Neuronal stem cell (in vitro differentiated cells): ENCODE measurements around the gene SLC6A13.

Experiments used
- DNase-seq: peaks from one replicate; pipeline ENCODE4 v3.0.0-alpha.2; 2013; ENCODE audit warnings: low spot score
- H2AFZ ChIP-seq: one replicate; pipeline ENCODE4 v1.6.1; 2013; ENCODE audit warnings: mild to moderate bottlenecking, low read length, inconsistent platforms
- H2AK5ac ChIP-seq: 2 replicates; pipeline ENCODE4 v1.6.1; 2013; ENCODE audit warnings: low read depth, mild to moderate bottlenecking, inconsistent platforms, low read length, moderate library complexity, mixed read lengths
- H2BK120ac ChIP-seq: 2 replicates; pipeline ENCODE4 v1.6.1; 2013; ENCODE audit warnings: low read depth, mild to moderate bottlenecking, inconsistent platforms, low read length, moderate library complexity, mixed read lengths
- H2BK12ac ChIP-seq: one replicate; pipeline ENCODE4 v1.6.1; 2013; ENCODE audit warnings: low read length, inconsistent platforms
- H2BK15ac ChIP-seq: 2 replicates; pipeline ENCODE4 v1.6.1; 2013; ENCODE audit warnings: mild to moderate bottlenecking, low read length, inconsistent platforms, mixed read lengths
- H2BK5ac ChIP-seq: one replicate; pipeline ENCODE4 v1.6.1; 2013; ENCODE audit warnings: inconsistent platforms, mild to moderate bottlenecking, low read length, moderate library complexity
- H3K14ac ChIP-seq: one replicate; pipeline ENCODE4 v1.6.1; 2013; ENCODE audit warnings: low read length, inconsistent platforms
- H3K18ac ChIP-seq: 2 replicates; pipeline ENCODE4 v1.6.1; 2013; ENCODE audit warnings: low read length, inconsistent platforms
- H3K23ac ChIP-seq: 2 replicates; pipeline ENCODE4 v1.6.1; 2013; ENCODE audit warnings: low read depth, mild to moderate bottlenecking, mixed read lengths, low read length, inconsistent platforms; ENCODE audit not compliant: poor library complexity
- H3K27ac ChIP-seq: replicated peaks from 3 replicates; pipeline ENCODE4 v1.5.1; 2013; ENCODE audit warnings: low read length, inconsistent platforms
- H3K27me3 ChIP-seq, 3 experiments: 2 replicates each; pipeline ENCODE4 v1.6.1; 2013; ENCODE audit warnings: low read length in 3 of 3, mild to moderate bottlenecking in 2 of 3, inconsistent platforms in 1 of 3, low read depth in 1 of 3, mixed read lengths in 1 of 3, moderate library complexity in 1 of 3; ENCODE audit not compliant: control insufficient read depth in 3 of 3, insufficient read depth in 3 of 3
- H3K36me3 ChIP-seq, 2 donors: replicated peaks in 1 of 2; 2 replicates each; pipeline ENCODE4 v1.6.1; 2013; ENCODE audit warnings: low read length in 2 of 2; ENCODE audit not compliant: control insufficient read depth in 2 of 2, insufficient read depth in 2 of 2
- H3K4ac ChIP-seq: 2 replicates; pipeline ENCODE4 v1.6.1; 2013; ENCODE audit warnings: inconsistent platforms, mild to moderate bottlenecking, low read length, moderate library complexity
- H3K4me1 ChIP-seq, 2 donors: 1 replicate in 1 of 2; 2 replicates in 1 of 2; pipeline ENCODE4 v1.6.1; 2013; ENCODE audit warnings: low read length in 2 of 2, low read depth in 1 of 2; ENCODE audit not compliant: control insufficient read depth in 2 of 2, insufficient read depth in 1 of 2
- H3K4me2 ChIP-seq: one replicate; pipeline ENCODE4 v1.6.1; 2013; ENCODE audit warnings: mild to moderate bottlenecking, low read length, inconsistent platforms; ENCODE audit not compliant: insufficient read depth, poor library complexity, severe bottlenecking
- H3K4me3 ChIP-seq, 2 donors: 2 replicates each; pipeline ENCODE4 v1.5.1; 2013; ENCODE audit warnings: low read length in 2 of 2, mild to moderate bottlenecking in 2 of 2, inconsistent platforms in 1 of 2, moderate library complexity in 1 of 2
- H3K79me1 ChIP-seq: one replicate; pipeline ENCODE4 v1.6.1; 2013; ENCODE audit warnings: low read depth, mild to moderate bottlenecking, inconsistent platforms, low read length, moderate library complexity
- H3K9ac ChIP-seq: one replicate; pipeline ENCODE4 v1.6.1; 2013; ENCODE audit warnings: mild to moderate bottlenecking, low read depth, low read length, inconsistent platforms; ENCODE audit not compliant: poor library complexity
- H3K9me3 ChIP-seq, 2 donors: replicated peaks in 1 of 2; 2 replicates each; pipeline versions ENCODE3 to v1.6.1; 2013; ENCODE audit warnings: low read length in 2 of 2, mild to moderate bottlenecking in 2 of 2, inconsistent platforms in 1 of 2, low read depth in 1 of 2, mixed read lengths in 1 of 2, moderate library complexity in 1 of 2; ENCODE audit not compliant: control insufficient read depth in 2 of 2, insufficient read depth in 1 of 2
- H4K8ac ChIP-seq: one replicate; pipeline ENCODE4 v1.6.1; 2013; ENCODE audit warnings: low read depth, mild to moderate bottlenecking, inconsistent platforms, low read length, moderate library complexity
- H4K91ac ChIP-seq: one replicate; pipeline ENCODE4 v1.6.1; 2013; ENCODE audit warnings: low read length, low read depth, mild to moderate bottlenecking, inconsistent platforms; ENCODE audit not compliant: poor library complexity
- WGBS, 2 donors: extraction: QIAGEN DNeasy Blood & Tissue Kit; methylation state at CpG; one replicate each; pipeline ENCODE4 v1.1.7; 2013; ENCODE audit warnings: missing lambda C conversion rate in 2 of 2, mixed read lengths in 1 of 2; ENCODE audit not compliant: insufficient read length in 2 of 2, insufficient replicate concordance in 1 of 2; ENCODE audit errors: extremely low coverage in 2 of 2; 5-methylcytosine and 5-hydroxymethylcytosine counted together

SLC6A13 gene

DNA sequence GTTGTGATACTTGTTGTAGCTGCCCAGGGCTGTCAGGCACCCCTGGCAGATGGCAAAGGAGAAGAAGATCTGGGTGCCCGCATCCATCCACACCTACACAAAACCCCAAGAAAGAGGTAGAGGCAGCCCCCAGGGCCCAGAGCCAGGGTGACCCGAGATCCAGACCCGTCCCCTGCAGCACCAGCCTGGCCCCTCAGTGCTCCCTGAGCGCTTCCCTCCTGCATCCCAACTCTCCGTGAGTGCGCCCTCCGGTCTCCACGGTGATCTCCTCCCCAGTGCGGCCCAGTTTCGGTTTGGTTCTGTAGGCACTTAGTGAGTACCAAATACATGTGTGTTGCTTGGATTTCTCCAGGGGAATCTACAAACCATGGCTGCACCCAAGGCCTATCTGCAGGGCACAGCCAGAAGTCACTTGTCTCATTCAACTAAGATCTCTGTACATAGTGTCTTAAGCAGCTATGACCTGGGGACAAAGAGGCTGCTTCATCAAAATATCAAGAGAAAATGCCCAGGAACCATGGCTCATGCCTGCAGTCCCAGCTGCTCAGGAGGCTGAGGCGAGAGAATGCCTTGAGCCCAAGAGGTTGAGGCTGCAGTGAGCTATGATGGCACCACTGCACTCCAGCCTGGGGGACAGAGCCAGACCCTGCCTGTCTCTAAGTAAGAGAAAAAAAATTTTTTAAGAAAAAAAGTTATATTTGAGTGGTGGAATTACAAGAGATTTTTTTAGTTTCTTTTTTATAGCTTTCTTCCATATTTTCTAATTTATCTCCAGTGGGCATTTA, 64.5 kb downstream of the SLC6A13 start:
- H3K4me3 ChIP-seq: no peak overlapping the region
- WGBS, 2 donors: no CpG with 5 or more reads among the region's 11 CpGs

GRCh38 chr12:197347-197746, 65.3 kb downstream of the SLC6A13 start:
- peaks cover 0 to 2% of the 10 kb centered on the region in 2 donors for H3K9me3 ChIP-seq
- H3K36me3 ChIP-seq: no peaks in the 10 kb centered on the region
- no peak overlapping the region for H2AK5ac ChIP-seq
- H3K9ac ChIP-seq: no peak overlapping the region
- H3K4me3 ChIP-seq: no peak overlapping the region
- H2BK120ac ChIP-seq: no peak overlapping the region
- no peak overlapping the region for H2BK15ac ChIP-seq
- no peak overlapping the region for H3K27ac ChIP-seq
- H3K4me1 ChIP-seq: peaks cover 0 to 11% of the 10 kb centered on the region in 2 donors
- no peak overlapping the region for H3K4me2 ChIP-seq
- no peak overlapping the region for H4K8ac ChIP-seq
- H4K91ac ChIP-seq: no peak overlapping the region
- no peak overlapping the region for H2AFZ ChIP-seq
- H3K23ac ChIP-seq: no peak overlapping the region
- no peak overlapping the region for H3K4ac ChIP-seq
- no peak for DNase-seq
- H3K14ac ChIP-seq: no peak overlapping the region
- peak overlapping the region; percentile 4 for H3K18ac ChIP-seq
- H2BK12ac ChIP-seq: no peak overlapping the region
- no peak overlapping the region for H2BK5ac ChIP-seq
- no CpG with 5 or more reads among the region's 3 CpGs for WGBS, 2 donors
- no peaks in the 10 kb centered on the region for H3K79me1 ChIP-seq
- peaks cover 0 to 47% (median 17%) of the 10 kb centered on the region in 3 experiments for H3K27me3 ChIP-seq

More for the DNA sequence above, 64.5 kb downstream of the SLC6A13 start:
- Histone ChIP-seq H3K14ac (no peak overlapping the region), H3K27ac (no peak overlapping the region), H3K27me3 (peaks cover 0 to 55% (median 24%) of the 10 kb centered on the region in 3 experiments), H3K4me1 (peaks cover 0 to 13% of the 10 kb centered on the region in 2 donors), H3K4ac (no peak overlapping the region), H3K36me3 (no peaks in the 10 kb centered on the region), H2AFZ (no peak overlapping the region), H2BK15ac (no peak overlapping the region), H3K9ac (no peak overlapping the region), H4K91ac (no peak overlapping the region), H3K4me2 (no peak overlapping the region), H3K9me3 (peaks cover 0 to 2% of the 10 kb centered on the region in 2 donors), H3K23ac (no peak overlapping the region), H3K79me1 (no peaks in the 10 kb centered on the region), H2BK5ac (no peak overlapping the region), H2BK12ac (no peak overlapping the region), H3K18ac (no peak overlapping the region), H2AK5ac (no peak overlapping the region), H4K8ac (no peak overlapping the region), H2BK120ac (no peak overlapping the region)
- no peak for DNase-seq

GRCh38 chr12:196436-196835, 66.2 kb downstream of the SLC6A13 start:
- no peak for DNase-seq
- Histone ChIP-seq H3K18ac (peak overlapping the region; percentile 71), H3K36me3 (no peaks in the 10 kb centered on the region), H2AK5ac (no peak overlapping the region), H3K23ac (peak overlapping the region; percentile 18), H3K79me1 (no peaks in the 10 kb centered on the region), H2BK5ac (no peak overlapping the region), H2BK120ac (no peak overlapping the region), H3K4me1 (peaks cover 0 to 9% of the 10 kb centered on the region in 2 donors), H2BK12ac (no peak overlapping the region), H3K9ac (peak overlapping the region; percentile 73), H4K8ac (no peak overlapping the region), H3K14ac (no peak overlapping the region), H3K27me3 (peaks cover 0 to 38% (median 9%) of the 10 kb centered on the region in 3 experiments), H3K4ac (no peak overlapping the region), H2AFZ (no peak overlapping the region), H4K91ac (no peak overlapping the region), H3K4me2 (no peak overlapping the region), H3K9me3 (peaks cover 0 to 2% of the 10 kb centered on the region in 2 donors), H3K4me3 (no peak overlapping the region), H3K27ac (no peak overlapping the region), H2BK15ac (no peak overlapping the region)
- WGBS, 2 donors: no CpG with 5 or more reads among the region's 4 CpGs

DNA sequence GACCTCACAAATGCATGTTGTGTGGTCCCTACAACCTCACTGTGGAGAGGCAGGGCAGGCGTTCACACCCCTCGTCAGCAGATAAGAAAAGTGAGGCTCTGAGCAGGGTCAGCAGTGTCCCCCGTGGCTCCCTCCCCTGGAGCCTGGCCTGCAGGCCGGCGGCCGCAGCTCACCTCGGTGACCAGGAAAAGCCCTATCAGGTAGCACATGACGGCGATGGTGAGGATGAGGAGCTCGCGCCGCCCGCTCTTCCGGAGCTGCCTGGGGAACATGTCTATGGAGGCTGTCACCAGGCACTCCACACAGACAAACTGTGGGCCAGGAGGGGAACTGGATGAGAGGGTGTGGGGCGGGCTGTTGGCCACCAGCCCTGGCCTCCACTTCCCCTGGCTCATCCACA, 66.7 kb downstream of the SLC6A13 start:
- Histone ChIP-seq H3K9me3 (no peaks in the 10 kb centered on the region), H3K4me3 (peak overlapping the region in 1 of 2 donors; percentile 43), H3K9ac (peak overlapping the region; percentile 12), H2BK120ac (no peak overlapping the region), H2AK5ac (peak overlapping the region; percentile 3), H3K4me1 (peaks cover 0 to 9% of the 10 kb centered on the region in 2 donors), H4K8ac (no peak overlapping the region), H3K14ac (no peak overlapping the region), H3K4me2 (no peak overlapping the region), H3K18ac (peak overlapping the region; percentile 71), H3K27me3 (peaks cover 0 to 36% (median 4%) of the 10 kb centered on the region in 3 experiments), H2AFZ (no peak overlapping the region), H2BK12ac (no peak overlapping the region), H3K4ac (no peak overlapping the region), H2BK5ac (no peak overlapping the region), H2BK15ac (no peak overlapping the region), H3K27ac (no peak overlapping the region), H3K23ac (peak overlapping the region; percentile 18), H4K91ac (no peak overlapping the region), H3K79me1 (no peaks in the 10 kb centered on the region), H3K36me3 (no peaks in the 10 kb centered on the region)
- DNase-seq: no peak
- no CpG with 5 or more reads among the region's 15 CpGs for WGBS, 2 donors
